NCI-H82 (cell line): ENCODE results near the gene CTBP2.

Experiments
- DNase-seq: peaks from one replicate; lab custom pipeline; 2025; lab: John Stamatoyannopoulos, UW

Gene CTBP2

DNA sequence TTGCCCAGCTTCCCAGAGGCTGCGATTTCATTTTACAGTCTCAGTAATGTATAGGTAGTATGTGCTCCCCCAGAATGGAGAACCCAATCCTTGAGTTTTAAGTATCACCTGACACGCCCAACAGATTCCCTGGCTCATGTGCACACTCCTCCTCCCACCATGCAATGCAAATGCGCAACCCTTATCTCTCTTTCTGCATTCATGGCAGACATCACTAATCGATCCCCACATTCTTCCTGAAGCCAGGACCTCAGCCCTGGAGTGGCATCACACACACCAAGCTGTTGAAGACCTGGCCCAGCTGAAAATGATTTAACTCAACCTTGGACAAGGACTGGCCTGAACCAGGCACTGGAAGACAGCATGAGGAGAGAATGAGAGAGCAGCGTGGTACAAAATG is 150.0 kb downstream of the CTBP2 start:
- no peak for DNase-seq

DNA sequence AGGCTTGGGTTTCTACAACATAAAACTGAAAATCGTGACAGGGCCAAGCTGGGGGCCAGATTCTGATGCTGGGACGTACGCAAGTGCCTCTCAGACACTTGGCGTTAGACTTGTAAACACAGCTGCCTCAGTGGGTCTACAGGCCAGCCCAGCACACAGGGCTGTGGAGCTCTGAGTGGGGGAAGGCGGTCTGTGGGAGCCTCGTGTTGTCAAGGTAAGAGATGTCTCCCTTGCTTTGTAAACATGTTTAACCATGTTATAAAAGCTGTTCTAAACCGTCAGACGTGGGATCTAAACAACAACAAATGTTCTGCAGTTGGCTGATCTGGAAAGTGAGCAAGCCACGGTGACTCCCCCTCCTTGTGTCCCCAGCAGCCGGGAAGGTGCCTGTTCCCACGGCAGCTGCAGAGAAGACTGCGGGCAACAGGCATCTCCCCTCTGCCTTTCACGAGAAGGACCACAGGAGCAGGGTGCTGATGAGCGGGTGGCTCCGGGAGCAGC is 150.7 kb downstream of the CTBP2 start:
- no peak for DNase-seq

GRCh38 chr10:125008689-125009638 is 151.4 kb downstream of the CTBP2 start:
- no peak for DNase-seq

DNA sequence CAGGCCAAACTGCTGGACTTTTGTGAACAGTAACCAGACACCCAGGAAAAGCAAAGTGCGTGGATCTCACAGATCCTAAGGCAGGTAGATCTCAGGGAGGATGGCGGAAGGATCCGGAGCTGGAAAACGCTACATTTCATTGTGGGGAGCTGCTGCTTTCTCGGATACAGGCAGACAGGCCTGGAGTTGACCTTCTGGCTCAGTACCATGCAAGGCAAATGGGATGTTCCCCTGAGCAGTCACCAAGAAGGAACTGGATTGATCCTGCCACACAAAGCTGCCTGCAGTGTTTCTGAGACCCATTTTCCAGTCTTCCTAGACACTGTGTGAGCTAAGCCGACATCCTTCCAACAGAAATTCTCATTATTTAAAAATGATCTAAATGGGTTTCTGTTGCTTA is 152.9 kb downstream of the CTBP2 start:
- DNase-seq = no peak

GRCh38 chr10:125006921-125007426 is 153.4 kb downstream of the CTBP2 start:
- no peak for DNase-seq

- no peak for DNase-seq
Measured at GRCh38 chr10:125006188-125006680, 154.1 kb downstream of the CTBP2 start.

GRCh38 chr10:125005312-125006187 is 154.8 kb downstream of the CTBP2 start:
- no peak for DNase-seq

DNA sequence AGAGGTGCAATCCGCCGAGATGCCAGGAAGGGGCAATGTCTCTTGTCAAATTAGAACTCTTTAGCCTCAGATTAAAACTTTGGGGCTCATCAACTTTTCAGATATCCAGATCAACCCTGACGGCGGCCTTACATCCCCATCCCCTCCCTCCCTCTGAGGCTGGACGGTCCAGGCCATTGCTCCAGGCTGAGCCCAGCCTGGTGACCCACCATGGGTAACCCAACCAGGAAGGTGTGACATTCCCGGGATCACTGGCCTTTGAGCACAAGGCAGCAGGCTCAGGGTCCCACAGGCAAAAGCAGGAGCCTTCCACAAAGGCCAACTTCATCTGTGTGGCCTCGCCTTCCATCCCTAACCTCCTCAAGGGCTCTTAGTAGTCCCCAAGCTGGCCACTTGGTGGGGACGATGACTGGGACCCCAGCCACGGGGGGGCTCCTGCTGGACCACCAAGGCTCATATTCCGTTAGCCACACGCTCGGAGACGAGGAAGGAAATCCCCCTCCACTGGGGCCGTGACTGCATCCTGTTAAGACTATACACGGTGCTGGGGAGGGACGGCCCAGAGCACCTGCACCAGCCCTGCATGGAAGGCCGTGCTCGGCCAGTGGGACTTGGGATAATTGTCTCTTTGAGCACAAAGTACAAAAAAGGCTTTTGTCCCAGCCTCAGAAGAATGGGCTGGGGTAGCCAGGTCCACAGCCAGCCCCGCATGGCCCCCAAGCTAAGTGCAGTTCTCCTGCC is 155.6 kb downstream of the CTBP2 start:
- no peak for DNase-seq

- no peak for DNase-seq
Measured at GRCh38 chr10:125003901-125004467, 156.4 kb downstream of the CTBP2 start.

GRCh38 chr10:125003146-125003900 is 157.0 kb downstream of the CTBP2 start:
- no peak for DNase-seq

GRCh38 chr10:125002423-125003145 is 157.8 kb downstream of the CTBP2 start:
- DNase-seq = no peak

DNA sequence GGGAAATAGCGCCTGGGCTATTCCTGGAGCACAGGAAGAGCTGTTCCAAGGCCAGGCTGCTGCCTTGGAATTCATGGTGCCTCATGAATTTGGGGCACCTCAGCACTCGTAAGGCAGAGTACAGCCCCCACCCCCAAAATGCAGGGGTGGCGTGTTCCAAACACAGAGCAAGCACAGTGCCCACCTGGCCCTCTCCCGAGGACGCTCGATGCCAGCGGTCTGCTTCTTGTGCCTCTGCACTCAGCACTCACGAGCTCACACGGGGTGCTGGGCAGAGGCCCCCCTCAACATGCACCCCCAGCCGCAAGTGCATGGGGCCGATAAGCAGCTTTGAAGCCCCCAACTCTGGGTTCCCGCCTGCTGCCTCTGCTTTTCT is 158.3 kb downstream of the CTBP2 start:
- no peak for DNase-seq

- no peak for DNase-seq
Measured at GRCh38 chr10:125001313-125002046, 158.9 kb downstream of the CTBP2 start.

GRCh38 chr10:125000366-125001312 is 159.7 kb downstream of the CTBP2 start:
- DNase-seq = no peak

DNA sequence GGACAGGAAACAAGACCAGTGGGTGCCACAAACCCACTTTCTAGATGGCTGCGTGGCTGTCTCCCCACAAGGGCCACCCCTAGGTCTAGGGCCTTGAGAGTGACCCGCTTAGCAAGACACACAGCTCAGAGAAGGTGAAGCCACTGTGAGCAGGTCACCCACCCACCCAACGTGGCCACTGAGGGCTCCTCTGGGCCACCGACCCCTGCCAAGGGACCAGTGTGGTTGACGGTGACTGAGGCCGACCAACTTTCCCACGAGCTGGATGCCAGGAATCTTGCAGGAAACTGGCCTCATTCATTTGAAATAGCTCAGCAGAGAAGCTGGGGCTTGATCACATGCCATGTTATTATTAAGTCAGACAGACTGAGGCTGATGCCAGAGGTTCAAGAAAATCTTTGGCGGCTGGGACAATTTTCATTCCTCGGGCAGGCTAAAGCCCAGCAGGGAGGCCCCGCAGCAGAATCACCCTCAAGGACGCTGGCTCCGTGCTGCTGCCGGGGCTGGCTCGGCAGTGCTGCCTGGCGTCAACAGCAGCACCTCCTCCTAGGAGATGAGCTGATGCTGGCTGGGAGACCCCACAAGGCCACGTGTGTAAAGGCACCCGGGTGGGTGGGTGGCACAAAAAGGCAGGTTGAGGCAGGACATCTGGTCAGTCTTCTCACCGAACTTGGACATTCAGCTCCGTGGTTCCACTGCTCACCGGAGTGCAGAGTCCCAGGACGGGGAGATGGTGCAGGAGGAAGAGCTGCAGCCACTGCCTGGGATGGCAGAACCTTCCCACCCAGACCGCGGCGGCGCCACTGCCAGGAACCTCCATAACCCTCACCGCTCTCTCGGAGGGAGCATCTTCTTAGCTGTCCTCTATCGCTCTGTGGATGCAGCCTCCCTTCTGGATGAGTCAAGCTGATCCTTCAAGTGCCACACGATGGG is 160.7 kb downstream of the CTBP2 start:
- DNase-seq = no peak

DNA sequence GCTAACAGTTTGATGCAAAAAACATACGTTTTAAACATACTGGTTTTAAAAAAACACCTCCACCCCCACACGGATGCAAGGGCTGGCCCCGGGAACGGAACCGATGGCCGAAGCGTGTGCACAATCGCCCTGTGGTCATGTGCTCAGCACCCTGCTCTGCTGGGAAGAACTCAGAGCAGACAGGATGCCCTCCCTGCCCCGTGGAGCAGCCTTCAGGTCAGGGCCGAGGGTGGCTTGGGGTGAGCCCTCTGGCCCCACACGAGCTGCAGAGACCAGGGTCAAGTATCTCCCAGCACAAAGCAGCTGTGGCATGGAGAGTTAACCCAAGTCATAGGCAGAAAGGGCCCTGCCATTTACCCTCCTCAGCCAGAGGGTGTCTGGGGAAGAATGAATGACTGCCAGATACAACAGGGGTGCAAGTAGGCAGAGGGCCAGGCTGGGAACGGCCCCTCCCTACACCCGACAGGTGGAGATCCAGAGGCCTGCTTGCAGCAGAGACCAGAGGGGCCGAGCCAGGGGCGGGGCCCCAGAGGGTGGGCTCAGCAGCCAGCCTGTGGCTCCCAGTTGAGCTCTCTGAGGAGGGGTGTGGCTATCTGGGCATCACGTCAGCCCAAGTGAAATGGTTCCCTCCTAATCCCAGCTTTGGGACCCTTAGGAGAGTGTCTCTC is 161.6 kb downstream of the CTBP2 start:
- no peak for DNase-seq
